Astrocyte of the cerebellum (primary cell): ENCODE results near the gene CDKAL1.
"Not testable (repeated sequence)": the region's sequence is repeated elsewhere in the genome, so short reads cannot be mapped to it uniquely, and the experiment has no call there.

Source experiments
- DNase-seq: peaks from one replicate; pipeline ENCODE4 v3.0.0-alpha.2; 2011; ENCODE audit warnings: low read depth
- H3K4me3 ChIP-seq: 2 replicates; pipeline ENCODE4 v1.5.1; 2011; ENCODE audit warnings: mild to moderate bottlenecking, low read depth, low read length, moderate library complexity
- in situ Hi-C: cut with HindIII; loops from 2 replicates; pipeline ENCODE4 v1.10.0; 2017; ENCODE audit warnings: low sequenced_read_pairs
- TF ChIP-seq, protein P1 (sequence below): IDR thresholded peaks from 2 replicates; pipeline ENCODE4 v1.5.1; 2012; ENCODE audit warnings: low read length, low read depth, moderate library complexity, mild to moderate bottlenecking; ENCODE audit errors: missing control alignments

CDKAL1 gene

GRCh38 chr6:21053612-21054011 lies 519.4 kb downstream of the CDKAL1 start:
- in situ Hi-C loops: no loop called here

DNA sequence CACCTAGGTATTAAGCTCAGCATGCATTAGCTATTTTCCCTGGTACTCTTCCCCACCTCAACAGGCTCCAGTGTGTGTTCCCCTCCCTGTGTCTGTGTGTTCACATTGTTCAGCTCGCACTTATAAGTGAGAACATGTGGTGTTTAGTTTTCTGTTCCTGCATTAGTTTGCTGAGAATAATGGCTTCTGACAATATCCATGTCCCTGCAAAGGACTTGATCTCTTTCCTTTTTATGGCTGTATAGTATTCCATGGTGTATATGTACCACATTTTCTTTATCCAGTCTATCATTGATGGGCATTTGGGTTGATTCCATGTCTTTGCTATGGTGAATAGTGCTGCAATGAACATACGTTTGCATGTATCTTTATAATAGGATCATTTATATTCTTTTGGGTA lies 521.2 kb downstream of the CDKAL1 start:
- DNase-seq, H3K4me3 ChIP-seq, in situ Hi-C loops: not testable (repeated sequence)

More at GRCh38 chr6:21053612-21054011, 519.4 kb downstream of the CDKAL1 start:
- TF ChIP-seq, protein P1, sequence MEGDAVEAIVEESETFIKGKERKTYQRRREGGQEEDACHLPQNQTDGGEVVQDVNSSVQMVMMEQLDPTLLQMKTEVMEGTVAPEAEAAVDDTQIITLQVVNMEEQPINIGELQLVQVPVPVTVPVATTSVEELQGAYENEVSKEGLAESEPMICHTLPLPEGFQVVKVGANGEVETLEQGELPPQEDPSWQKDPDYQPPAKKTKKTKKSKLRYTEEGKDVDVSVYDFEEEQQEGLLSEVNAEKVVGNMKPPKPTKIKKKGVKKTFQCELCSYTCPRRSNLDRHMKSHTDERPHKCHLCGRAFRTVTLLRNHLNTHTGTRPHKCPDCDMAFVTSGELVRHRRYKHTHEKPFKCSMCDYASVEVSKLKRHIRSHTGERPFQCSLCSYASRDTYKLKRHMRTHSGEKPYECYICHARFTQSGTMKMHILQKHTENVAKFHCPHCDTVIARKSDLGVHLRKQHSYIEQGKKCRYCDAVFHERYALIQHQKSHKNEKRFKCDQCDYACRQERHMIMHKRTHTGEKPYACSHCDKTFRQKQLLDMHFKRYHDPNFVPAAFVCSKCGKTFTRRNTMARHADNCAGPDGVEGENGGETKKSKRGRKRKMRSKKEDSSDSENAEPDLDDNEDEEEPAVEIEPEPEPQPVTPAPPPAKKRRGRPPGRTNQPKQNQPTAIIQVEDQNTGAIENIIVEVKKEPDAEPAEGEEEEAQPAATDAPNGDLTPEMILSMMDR: no peak
- no peak overlapping the region for H3K4me3 ChIP-seq
- DNase-seq: no peak

DNA sequence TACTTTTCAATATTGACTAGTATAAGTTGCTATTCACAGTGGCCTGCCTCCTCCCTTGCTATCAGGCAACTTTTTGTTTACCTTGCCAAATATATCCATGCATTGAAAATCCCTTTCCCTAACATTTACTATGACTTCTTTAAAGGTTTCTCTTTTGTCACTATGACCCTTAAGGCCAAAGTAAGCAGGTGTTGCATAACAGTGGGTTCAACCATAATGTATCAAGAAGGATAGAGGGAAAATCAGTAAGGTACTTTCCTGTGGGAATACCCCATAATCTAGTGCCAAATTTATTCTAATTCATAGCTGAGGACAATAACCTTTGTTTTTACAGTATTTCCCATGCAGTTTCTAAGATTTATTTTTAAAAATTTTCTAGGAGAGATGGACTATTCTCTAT lies 527.6 kb downstream of the CDKAL1 start:
- no peak for DNase-seq
- TF ChIP-seq, protein P1: no peak
- in situ Hi-C loops: no loop called here

DNA sequence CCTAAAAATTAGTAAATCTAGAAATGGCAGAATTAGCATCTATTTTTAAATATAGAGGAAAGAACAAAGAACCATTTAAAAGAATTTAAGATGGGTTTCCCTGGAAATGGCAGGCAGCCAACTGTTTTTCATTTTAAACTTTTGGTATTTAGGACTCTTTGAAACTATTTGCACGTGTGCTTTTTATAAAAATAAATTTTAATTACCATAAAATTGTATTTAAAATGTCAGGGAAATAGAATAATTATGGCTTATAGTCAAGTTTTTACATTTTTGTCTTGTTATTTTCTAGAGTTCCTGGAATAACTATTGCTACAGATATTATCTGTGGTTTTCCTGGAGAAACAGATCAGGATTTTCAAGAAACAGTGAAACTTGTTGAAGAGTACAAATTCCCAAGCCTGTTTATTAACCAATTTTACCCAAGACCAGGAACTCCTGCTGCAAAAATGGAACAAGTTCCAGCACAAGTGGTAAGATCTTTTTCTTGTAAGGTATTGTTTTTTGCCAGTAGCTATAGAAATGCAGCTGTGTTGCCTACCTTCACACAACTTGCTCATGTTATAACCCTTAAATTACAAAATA lies 530.6 kb downstream of the CDKAL1 start:
- peak; percentile 29 for DNase-seq
- in situ Hi-C loops: no loop called here
- TF ChIP-seq, protein P1: no peak
- no peak overlapping the region for H3K4me3 ChIP-seq

More for the DNA sequence above, 527.6 kb downstream of the CDKAL1 start:
- no peak overlapping the region for H3K4me3 ChIP-seq

- TF ChIP-seq, protein P1: no peak
- no peak overlapping the region for H3K4me3 ChIP-seq
- in situ Hi-C loops: no loop called here
- no peak for DNase-seq
Observed at GRCh38 chr6:21067521-21067920, 533.3 kb downstream of the CDKAL1 start.

- TF ChIP-seq, protein P1: no peak
- in situ Hi-C loops: no loop called here
- no peak for DNase-seq
- no peak overlapping the region for H3K4me3 ChIP-seq
Observed at GRCh38 chr6:21070620-21071019, 536.4 kb downstream of the CDKAL1 start.

DNA sequence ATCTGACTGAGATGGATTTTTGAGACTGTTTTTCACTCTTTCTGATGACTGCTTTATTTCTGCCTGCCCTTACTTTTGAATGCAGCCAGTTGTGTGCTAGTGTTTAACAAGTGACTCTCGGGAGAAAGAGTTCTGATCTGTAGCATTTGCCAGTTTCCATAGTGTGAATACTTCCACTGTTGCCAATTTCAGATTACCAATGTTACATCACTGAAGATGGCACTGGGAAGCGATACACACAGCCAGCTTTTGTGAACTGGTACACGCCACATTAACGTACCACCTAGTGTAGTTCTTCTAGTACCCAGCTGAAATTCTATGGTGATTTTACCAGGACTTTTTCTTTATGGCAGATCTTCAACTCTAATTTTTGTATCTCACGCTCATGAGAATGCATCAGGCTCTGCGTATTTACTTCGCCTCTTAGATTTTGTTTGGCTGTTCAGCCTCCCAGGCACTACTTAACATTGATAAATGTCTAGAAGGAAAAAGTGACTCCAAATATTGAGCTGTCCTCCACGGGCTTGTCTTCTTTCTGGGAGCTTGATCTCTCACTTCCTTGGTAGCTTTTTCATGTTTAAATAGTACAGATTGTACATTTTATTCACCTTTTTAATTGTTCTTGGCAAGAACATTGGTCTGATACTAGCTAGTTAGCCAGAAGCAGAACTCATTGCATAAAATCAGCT lies 537.7 kb downstream of the CDKAL1 start:
- no peak overlapping the region for H3K4me3 ChIP-seq
- TF ChIP-seq, protein P1: no peak
- in situ Hi-C loops: no loop called here
- DNase-seq: no peak
